Activated T-cell treated with anti-CD3 and anti-CD28 coated beads, Interleukin-2, amount 50 U/mL, for 24 hours (primary cell): ENCODE results near the gene ARHGEF3.
A peak's percentile ranks its signal among the peaks of the same experiment; 100 is the strongest.

Experiments used
- DNase-seq: peaks from one replicate; pipeline ENCODE4 v3.0.0-alpha.2; 2020
- H3K27ac Mint-ChIP-seq: 2 replicates; pipeline ENCODE4 v1.8.0; 2020; ENCODE audit warnings: mild to moderate bottlenecking, mixed read lengths
- H3K27me3 Mint-ChIP-seq: 2 replicates; pipeline ENCODE4 v1.8.0; 2020; ENCODE audit warnings: mixed read lengths
- H3K36me3 Mint-ChIP-seq: 2 replicates; pipeline ENCODE4 v1.8.0; 2020; ENCODE audit warnings: low read depth, mixed read lengths
- H3K4me1 Mint-ChIP-seq: 2 replicates; pipeline ENCODE4 v1.8.0; 2020; ENCODE audit warnings: low read depth, mixed read lengths
- H3K4me3 Mint-ChIP-seq: 2 replicates; pipeline ENCODE4 v1.8.0; 2020; ENCODE audit warnings: mild to moderate bottlenecking, moderate library complexity, mixed read lengths
- H3K9me3 Mint-ChIP-seq: 2 replicates; pipeline ENCODE4 v1.8.0; 2020; ENCODE audit warnings: mixed read lengths

The ARHGEF3 gene, protein sequence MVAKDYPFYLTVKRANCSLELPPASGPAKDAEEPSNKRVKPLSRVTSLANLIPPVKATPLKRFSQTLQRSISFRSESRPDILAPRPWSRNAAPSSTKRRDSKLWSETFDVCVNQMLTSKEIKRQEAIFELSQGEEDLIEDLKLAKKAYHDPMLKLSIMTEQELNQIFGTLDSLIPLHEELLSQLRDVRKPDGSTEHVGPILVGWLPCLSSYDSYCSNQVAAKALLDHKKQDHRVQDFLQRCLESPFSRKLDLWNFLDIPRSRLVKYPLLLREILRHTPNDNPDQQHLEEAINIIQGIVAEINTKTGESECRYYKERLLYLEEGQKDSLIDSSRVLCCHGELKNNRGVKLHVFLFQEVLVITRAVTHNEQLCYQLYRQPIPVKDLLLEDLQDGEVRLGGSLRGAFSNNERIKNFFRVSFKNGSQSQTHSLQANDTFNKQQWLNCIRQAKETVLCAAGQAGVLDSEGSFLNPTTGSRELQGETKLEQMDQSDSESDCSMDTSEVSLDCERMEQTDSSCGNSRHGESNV

DNA sequence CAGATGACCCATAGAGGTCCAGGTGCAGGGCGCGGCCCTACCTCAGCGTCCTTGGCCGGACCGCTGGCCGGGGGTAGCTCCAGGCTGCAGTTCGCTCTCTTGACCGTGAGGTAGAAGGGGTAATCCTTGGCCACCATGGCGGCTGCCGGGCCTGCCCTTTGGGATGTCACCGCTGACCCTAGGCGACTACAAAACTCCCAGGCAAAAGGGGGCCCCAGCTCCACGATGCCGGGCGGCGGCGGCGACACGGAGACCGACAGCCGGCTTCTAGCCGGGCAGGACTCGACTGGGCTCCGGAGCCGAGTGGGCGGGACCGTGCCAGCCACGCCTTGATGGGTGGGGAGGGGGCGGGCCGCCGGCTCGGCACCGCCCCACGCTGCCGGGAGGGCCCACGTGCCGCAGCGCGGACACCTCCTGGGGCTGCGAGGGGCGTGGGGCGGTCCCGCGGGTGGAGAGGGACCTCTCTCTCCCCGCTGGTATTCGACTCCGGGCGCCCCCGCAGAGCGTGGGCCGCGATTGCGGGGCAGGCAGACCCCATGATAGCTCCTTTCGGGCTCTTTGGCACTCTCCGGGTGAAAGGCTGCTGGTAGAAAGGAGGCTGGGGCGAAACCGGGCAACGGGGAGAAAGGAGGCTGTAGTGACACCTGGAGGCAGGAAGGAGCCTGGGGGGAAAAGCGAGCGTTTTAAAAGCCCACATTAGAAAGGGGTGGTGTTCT is at the start of gene ARHGEF3:
Gene ARHGEF3 (minus strand): TSS at position 288 of the 716 bp plus-strand sequence. CDS start 151 bp downstream, at position 137.
- peaks cover 25% of the 10 kb centered on the region for H3K36me3 Mint-ChIP-seq
- H3K27me3 Mint-ChIP-seq, result no peaks in the 10 kb centered on the region
- peak within 1 kb of the TSS; percentile 91 for H3K4me3 Mint-ChIP-seq
- DNase-seq, result peak; percentile 98
- H3K9me3 Mint-ChIP-seq, result no peaks in the 10 kb centered on the region
- peaks cover 40% of the 10 kb centered on the region for H3K4me1 Mint-ChIP-seq
- H3K27ac Mint-ChIP-seq, result peak within 1 kb of the TSS; percentile 94

DNA sequence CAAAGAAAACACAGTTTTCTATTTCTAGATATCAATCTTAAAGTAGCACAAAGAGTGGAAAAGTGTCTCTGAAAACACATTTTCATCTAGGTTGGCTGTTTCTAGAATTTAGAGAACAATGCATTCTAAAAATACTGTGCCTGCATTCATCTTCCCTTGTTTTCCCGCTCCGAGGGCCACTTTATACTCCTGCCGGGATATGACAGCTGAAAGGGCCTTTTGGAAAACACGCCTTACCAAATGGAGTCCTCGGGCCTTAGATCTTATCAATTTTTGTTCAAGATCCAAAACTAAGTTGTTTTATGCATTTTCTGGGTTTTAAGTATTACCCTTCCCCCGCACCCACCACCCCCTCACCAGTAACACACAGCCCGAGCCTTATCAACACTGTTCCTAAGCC is 47.9 kb upstream of the ARHGEF3 start:
- H3K4me1 Mint-ChIP-seq, result peaks cover 42% of the 10 kb centered on the region
- H3K27ac Mint-ChIP-seq, result no peak overlapping the region
- peaks cover 10% of the 10 kb centered on the region for H3K9me3 Mint-ChIP-seq
- DNase-seq, result no peak
- peaks cover 5% of the 10 kb centered on the region for H3K36me3 Mint-ChIP-seq
- no peaks in the 10 kb centered on the region for H3K27me3 Mint-ChIP-seq
- H3K4me3 Mint-ChIP-seq, result no peak overlapping the region

DNA sequence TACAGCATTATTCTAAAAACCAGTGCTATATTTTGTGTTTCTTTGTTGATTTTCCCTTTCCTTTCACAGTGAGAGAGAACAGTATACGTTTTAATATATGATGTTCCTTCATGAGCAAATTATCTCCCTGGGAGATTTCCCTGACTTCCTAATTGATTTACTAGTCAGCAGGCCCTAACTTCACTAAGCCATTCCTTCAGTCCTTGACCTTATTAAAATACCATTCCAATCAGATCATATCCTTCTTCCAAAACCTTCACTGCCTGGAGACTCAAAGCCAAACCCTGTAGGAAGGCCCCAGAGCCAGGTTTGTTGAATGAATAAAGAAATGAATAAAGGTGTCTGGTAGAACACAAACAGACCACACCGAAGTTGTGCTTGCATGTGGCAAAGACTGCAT is 43.8 kb upstream of the ARHGEF3 start:
- DNase-seq, result no peak
- Mint-ChIP-seq H3K27me3 (no peaks in the 10 kb centered on the region), H3K4me1 (peaks cover 30% of the 10 kb centered on the region), H3K9me3 (peaks cover 10% of the 10 kb centered on the region), H3K27ac (no peak overlapping the region), H3K4me3 (no peak overlapping the region), H3K36me3 (peaks cover 5% of the 10 kb centered on the region)

DNA sequence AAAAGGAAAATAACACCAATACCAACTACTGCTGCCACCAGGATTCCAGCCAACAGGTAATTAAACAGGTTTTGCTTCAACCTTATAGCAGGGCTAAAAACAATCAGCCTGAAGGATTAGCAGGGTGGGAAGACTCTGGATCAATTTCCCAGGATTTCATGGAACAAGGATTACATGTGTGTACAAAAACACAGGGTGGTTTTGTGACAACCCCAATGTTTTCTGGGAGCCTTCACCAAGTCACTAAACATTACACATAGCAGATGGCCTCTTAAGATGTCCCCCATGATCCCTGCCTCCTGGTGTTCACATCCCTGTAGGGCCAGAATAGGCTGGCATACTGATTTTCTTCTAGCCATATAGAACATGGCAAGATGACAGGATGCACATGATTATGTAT is 42.8 kb upstream of the ARHGEF3 start:
- peaks cover 10% of the 10 kb centered on the region for H3K9me3 Mint-ChIP-seq
- no peaks in the 10 kb centered on the region for H3K27me3 Mint-ChIP-seq
- no peak overlapping the region for H3K4me3 Mint-ChIP-seq
- peaks cover 5% of the 10 kb centered on the region for H3K36me3 Mint-ChIP-seq
- H3K27ac Mint-ChIP-seq, result no peak overlapping the region
- peaks cover 36% of the 10 kb centered on the region for H3K4me1 Mint-ChIP-seq
- DNase-seq, result no peak

DNA sequence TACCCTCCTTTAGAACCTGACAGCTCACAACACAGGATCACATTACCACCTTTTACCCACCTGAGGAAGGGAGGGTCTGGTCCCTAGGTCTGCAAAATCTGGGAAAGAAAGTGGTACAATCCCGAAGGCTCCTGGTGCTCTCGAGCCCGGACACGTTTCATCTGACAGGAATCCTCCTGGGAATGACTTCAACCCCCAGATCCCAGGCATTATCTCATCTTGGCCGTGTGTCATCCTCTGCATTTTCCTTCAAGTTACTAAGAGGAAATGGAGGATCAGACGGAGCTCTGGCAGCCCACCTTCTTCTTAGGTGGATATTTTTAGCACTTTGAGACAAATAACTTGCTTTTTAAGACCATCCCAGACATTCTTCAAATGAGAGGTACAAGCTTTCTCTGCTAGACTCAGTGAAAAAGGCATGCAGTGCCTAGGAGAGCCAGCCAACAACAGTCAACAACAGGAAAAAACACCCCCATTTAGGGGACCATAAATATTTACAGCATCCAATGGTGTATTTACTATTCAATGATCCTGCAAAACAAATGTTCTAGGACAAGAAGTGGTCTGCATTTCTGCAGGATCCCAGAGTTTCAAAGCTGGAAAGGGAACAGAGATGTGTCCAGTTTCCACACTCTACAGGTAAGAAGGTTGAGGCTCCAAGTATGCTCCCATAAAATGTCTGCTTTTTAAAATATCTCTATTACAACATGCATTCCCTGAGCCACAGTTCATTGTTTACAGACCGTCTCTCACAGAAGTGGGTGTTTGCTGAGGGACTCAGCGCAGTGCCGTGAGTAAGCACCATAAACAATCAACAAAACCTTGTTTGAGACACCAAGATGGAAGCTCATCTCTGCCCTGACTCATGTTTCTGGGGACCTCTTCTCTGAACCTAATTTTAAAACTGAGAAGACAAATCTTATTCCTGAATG is 38.3 kb upstream of the ARHGEF3 start:
- Mint-ChIP-seq H3K36me3 (no peaks in the 10 kb centered on the region), H3K4me1 (peaks cover 53% of the 10 kb centered on the region), H3K9me3 (peaks cover 1% of the 10 kb centered on the region), H3K27me3 (no peaks in the 10 kb centered on the region), H3K4me3 (no peak overlapping the region), H3K27ac (no peak overlapping the region)
- DNase-seq, result no peak

DNA sequence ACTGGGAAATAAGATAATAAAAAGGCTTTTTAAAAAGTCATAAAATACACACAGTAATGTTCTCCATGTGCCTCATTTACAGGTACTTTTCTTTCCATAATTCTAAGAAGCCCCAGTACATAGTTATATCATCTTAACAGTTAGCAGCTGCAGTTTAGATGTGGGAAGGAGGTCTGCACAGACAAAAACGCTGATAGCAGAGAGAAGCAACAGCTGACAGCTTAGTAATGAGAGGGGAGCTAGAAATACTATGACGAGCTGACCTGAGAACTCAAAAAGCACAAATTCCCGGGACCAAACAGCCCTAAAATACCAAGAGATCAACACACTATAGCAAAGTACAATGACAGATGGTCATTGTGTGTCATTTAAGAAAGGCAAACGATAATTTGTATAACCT is 36.7 kb upstream of the ARHGEF3 start:
- Mint-ChIP-seq H3K4me1 (peaks cover 54% of the 10 kb centered on the region), H3K4me3 (no peak overlapping the region), H3K9me3 (no peaks in the 10 kb centered on the region)

DNA sequence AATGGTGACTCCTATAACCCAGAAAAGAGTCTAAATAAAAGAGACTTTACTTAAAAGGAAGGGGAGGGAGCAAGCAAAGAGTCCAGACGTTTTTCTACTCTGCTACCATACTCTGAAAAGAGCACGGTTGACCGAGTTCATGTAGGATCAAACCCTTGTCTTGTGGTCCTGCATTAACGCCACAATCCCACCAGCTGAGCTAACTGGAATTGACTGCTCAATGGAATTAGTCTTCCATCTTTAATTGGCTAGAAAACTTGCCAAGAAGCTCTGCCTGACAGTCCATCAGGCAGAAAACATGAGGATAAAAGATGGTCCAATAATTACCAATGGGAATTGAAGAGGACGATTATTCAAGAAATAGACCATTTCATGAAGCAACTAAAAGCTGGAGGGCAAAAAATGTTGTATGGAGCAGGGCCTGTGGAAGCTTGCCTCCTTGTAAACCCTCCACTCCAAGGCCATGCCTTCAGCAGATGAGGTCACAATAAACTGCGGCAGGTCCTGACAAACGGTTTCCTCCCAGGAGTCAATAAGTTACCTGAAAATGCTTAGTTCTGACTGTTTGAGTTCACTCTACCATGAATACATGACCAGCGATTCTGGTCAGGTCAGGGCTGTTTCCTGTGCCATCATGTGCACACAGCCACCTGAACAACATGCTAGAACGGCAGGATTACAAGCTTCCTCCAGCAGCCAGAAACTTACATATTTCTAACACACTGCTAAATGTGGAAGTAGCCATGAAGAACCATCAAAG is 35.6 kb upstream of the ARHGEF3 start:
- H3K27me3 Mint-ChIP-seq, result no peaks in the 10 kb centered on the region
- no peaks in the 10 kb centered on the region for H3K9me3 Mint-ChIP-seq
- H3K36me3 Mint-ChIP-seq, result no peaks in the 10 kb centered on the region
- H3K4me3 Mint-ChIP-seq, result no peak overlapping the region
- no peak for DNase-seq
- no peak overlapping the region for H3K27ac Mint-ChIP-seq
- H3K4me1 Mint-ChIP-seq, result peaks cover 61% of the 10 kb centered on the region

More for the DNA sequence above, 36.7 kb upstream of the ARHGEF3 start:
- H3K27me3 Mint-ChIP-seq, result no peaks in the 10 kb centered on the region
- no peaks in the 10 kb centered on the region for H3K36me3 Mint-ChIP-seq
- DNase-seq, result no peak
- H3K27ac Mint-ChIP-seq, result no peak overlapping the region

DNA sequence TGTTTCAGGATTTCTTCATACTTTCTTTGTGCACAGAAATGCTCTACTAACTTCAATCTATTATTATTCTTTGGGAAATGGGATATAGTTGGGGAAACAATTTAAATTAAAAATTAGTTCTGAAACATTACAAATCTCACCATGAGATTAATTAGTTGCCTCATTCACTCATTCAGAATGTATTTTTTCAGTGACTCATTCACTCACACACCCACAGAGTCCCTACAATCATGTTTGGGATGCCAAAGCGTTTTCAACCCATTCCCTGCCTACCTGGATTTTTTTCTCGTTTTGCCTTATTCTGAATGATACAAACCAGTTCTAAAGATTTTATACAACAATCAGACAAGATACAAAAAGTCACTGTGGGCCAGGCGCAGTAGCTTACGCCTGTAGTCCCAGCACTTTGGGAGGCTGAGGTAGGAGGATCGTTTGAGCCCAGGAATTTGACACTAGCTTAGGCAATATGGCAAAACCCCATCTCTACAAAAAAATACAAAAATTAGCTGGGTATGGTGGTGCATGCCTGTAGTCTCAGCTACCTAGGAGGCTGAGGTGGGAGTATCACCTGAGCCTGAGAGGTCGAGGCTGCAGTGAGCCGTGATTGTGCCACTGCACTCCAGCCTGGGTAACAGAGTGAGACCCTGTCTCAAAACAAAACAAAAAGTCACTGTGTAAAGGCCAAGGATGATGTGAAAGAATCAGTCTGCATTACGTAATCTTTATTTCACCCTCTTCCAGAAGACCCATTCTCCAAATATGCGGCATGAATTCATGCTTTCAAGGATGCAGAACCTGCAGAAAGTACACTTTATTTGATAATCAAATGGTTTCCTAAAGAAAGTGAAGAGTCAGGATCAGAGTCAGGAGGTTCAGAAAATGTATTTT is 34.8 kb upstream of the ARHGEF3 start:
- H3K4me1 Mint-ChIP-seq, result peaks cover 58% of the 10 kb centered on the region
- H3K36me3 Mint-ChIP-seq, result no peaks in the 10 kb centered on the region
- no peak for DNase-seq
- H3K4me3 Mint-ChIP-seq, result no peak overlapping the region
- no peak overlapping the region for H3K27ac Mint-ChIP-seq
- no peaks in the 10 kb centered on the region for H3K9me3 Mint-ChIP-seq
- H3K27me3 Mint-ChIP-seq, result no peaks in the 10 kb centered on the region

DNA sequence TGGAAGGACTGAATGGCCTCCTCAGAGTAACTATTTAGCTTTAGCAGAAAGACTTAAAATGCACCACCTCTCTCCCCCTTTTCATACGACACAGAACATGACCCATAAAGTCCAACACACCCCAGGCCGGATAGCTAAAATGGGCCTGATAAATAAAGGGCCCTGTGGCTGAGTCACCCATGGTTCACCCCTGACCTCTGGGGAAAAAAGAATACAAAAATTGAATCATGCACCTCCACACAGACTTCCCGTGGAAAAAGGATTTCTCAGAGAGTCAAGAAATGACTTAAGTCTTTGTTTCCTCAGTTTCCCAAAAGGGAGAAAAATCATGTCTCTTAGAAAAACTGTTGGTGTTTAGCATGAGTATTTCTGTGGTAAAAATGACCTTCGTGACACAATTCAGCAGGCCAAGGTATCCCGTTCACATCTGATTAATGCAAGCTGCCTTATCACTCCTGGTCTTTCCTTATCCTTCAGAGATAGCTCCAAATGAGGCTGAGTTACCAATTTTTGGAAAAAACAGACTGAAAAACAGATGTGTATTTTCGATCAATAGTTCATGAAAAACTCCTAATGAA is 34.0 kb upstream of the ARHGEF3 start:
- H3K27me3 Mint-ChIP-seq, result no peaks in the 10 kb centered on the region
- H3K27ac Mint-ChIP-seq, result no peak overlapping the region
- H3K9me3 Mint-ChIP-seq, result no peaks in the 10 kb centered on the region
- no peak overlapping the region for H3K4me3 Mint-ChIP-seq
- no peaks in the 10 kb centered on the region for H3K36me3 Mint-ChIP-seq
- peaks cover 53% of the 10 kb centered on the region for H3K4me1 Mint-ChIP-seq
- no peak for DNase-seq

DNA sequence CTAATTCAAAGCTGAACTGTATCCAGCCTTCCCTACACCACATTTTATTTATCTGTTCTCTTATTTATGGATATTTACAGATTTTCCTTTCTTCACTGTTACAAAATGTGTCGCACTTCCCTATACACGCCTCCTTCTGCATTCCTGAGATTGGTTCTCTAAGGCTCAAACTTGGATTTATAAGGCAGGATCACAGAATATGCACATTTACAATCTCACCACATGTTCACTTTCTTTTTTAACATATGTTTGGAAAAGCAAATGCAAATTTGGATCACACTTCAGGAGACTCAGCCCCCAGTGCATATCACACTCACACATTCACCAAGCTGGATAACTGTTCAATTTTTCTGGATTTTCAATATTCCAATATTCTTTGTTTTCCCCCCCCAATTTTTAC is 31.8 kb upstream of the ARHGEF3 start:
- Mint-ChIP-seq H3K36me3 (no peaks in the 10 kb centered on the region), H3K27ac (no peak overlapping the region), H3K4me1 (peaks cover 40% of the 10 kb centered on the region), H3K27me3 (no peaks in the 10 kb centered on the region), H3K9me3 (no peaks in the 10 kb centered on the region), H3K4me3 (no peak overlapping the region)
- no peak for DNase-seq

DNA sequence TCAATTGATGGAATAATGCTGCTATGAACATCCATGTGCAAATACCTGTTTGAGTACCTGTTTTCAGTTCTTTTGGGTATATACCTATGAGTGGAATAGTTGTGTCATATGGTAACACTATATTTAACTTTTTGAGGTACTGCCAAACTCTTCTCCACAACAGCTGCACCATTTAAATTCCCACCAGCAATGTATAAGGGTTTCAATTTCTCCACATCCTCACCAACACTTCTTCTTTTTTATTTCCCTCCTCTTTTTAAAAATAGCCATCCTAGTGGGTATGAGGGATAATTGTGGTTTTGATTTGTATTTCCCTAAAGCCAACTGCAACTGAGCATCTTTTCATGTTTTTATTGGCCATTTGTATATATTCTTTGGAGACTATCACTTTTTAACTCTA is 31.3 kb upstream of the ARHGEF3 start:
- no peak for DNase-seq
- no peaks in the 10 kb centered on the region for H3K36me3 Mint-ChIP-seq
- H3K4me1 Mint-ChIP-seq, result peaks cover 37% of the 10 kb centered on the region
- no peaks in the 10 kb centered on the region for H3K9me3 Mint-ChIP-seq
- no peak overlapping the region for H3K4me3 Mint-ChIP-seq
- H3K27ac Mint-ChIP-seq, result no peak overlapping the region
- H3K27me3 Mint-ChIP-seq, result no peaks in the 10 kb centered on the region

DNA sequence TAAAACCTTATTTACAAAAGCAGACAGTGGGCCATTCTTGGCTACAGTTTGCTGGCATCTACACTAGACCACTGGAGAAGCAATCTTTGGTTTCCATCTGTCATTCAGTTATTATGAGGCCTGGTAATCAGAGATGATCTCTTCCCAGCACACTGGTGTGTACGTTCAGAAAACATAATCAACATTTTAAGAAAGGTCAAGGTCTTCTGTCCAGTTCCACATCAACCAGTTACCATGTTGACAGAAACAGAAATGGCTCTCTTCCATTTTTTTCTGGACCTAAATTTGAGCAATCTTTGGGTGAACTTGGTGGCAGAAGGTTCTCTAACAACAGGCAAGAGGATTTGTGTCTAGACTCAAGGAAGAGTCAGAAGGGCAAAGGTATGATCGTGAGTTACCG is 29.8 kb upstream of the ARHGEF3 start:
- Mint-ChIP-seq H3K27me3 (no peaks in the 10 kb centered on the region), H3K36me3 (no peaks in the 10 kb centered on the region), H3K4me3 (no peak overlapping the region), H3K27ac (no peak overlapping the region), H3K9me3 (no peaks in the 10 kb centered on the region), H3K4me1 (peaks cover 35% of the 10 kb centered on the region)
- DNase-seq, result no peak

DNA sequence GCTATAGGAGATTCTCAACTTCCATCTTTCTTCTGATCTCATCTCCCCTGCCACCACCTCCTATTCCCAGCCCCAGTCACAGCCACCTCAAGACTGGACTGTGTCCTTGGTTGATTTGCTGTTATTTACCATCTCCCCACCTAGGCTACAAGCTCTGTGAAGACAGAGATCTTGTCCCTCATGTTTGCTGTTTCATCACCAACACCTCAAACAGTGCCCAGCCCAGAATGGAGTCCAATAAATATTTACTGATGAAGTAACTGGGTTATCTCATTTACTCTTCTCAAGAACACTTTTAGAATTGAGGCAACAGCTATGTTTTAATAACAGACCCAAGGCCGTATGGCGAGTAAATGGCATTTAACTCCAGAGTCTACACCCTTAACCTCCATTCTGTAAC is 29.1 kb upstream of the ARHGEF3 start:
- Mint-ChIP-seq H3K36me3 (no peaks in the 10 kb centered on the region), H3K4me1 (peaks cover 34% of the 10 kb centered on the region), H3K27me3 (no peaks in the 10 kb centered on the region), H3K4me3 (no peak overlapping the region), H3K9me3 (no peaks in the 10 kb centered on the region), H3K27ac (no peak overlapping the region)
- DNase-seq, result no peak
